Thyroid gland (tissue), 4 donors: ENCODE results near the gene SCAF4.

Experiments
- CTCF ChIP-seq, 6 experiments: fragments of 200-600 bp in 3 of 6; fragments of 450-650 bp in 3 of 6; sonication (generic) in 3 of 6; IDR thresholded peaks; one replicate each; pipeline ENCODE4 v1.5.1; 2016 to 2019; ENCODE audit warnings: antibody characterized with exemption in 6 of 6, mild to moderate bottlenecking in 2 of 6, inconsistent platforms in 1 of 6, moderate library complexity in 1 of 6
- POLR2A ChIP-seq, 2 donors: fragments of 450-650 bp; IDR thresholded peaks; one replicate each; pipeline ENCODE4 v1.6.1; 2017; ENCODE audit warnings: antibody characterized with exemption in 2 of 2, mild to moderate bottlenecking in 2 of 2, moderate library complexity in 1 of 2

GRCh38 chr21:31720739-31721138 lies 11.2 kb downstream of the SCAF4 start:
- TF ChIP-seq CTCF (IDR thresholded peaks at IDR 0.05) (no peak), POLR2A (IDR thresholded peaks at IDR 0.05) (no peak)
